GM06990 (cell line): ENCODE measurements around the gene CCDC30.

Source experiments
- DNase-seq: peaks from one replicate; pipeline ENCODE4 v3.0.0-alpha.2; 2011; ENCODE audit not compliant: insufficient read length; ENCODE audit errors: extremely low read depth
- H3K27me3 ChIP-seq: replicated peaks from 2 replicates; pipeline ENCODE4 v1.6.0; 2011; ENCODE audit warnings: low read length; ENCODE audit not compliant: control insufficient read depth, insufficient read depth
- H3K36me3 ChIP-seq: 2 replicates; pipeline ENCODE4 v1.5.1; 2011; ENCODE audit warnings: low read length; ENCODE audit not compliant: control insufficient read depth, insufficient read depth
- H3K4me3 ChIP-seq: replicated peaks from 2 replicates; pipeline ENCODE4 v1.5.1; 2011; ENCODE audit warnings: low read depth, mild to moderate bottlenecking, control low read depth, low read length
- CTCF ChIP-seq: IDR thresholded peaks from 2 replicates; pipeline ENCODE4 v1.5.1; 2011; ENCODE audit warnings: low read length, control low read depth, mild to moderate bottlenecking, inconsistent platforms; ENCODE audit not compliant: insufficient read depth, poor library complexity, severe bottlenecking

The CCDC30 gene

GRCh38 chr1:42557230-42557851, 94.3 kb downstream of the CCDC30 start:
- no peak for DNase-seq
- no peaks in the 10 kb centered on the region for H3K36me3 ChIP-seq
- H3K27me3 ChIP-seq: no peaks in the 10 kb centered on the region
- no peak for TF ChIP-seq CTCF
- H3K4me3 ChIP-seq: no peak overlapping the region

GRCh38 chr1:42567038-42567437, 104.0 kb downstream of the CCDC30 start:
- Histone ChIP-seq H3K36me3 (no peaks in the 10 kb centered on the region), H3K27me3 (no peaks in the 10 kb centered on the region), H3K4me3 (no peak overlapping the region)
- no peak for TF ChIP-seq CTCF
- DNase-seq: no peak

GRCh38 chr1:42576935-42577334, 113.8 kb downstream of the CCDC30 start:
- Histone ChIP-seq H3K36me3 (no peaks in the 10 kb centered on the region), H3K4me3 (no peak overlapping the region), H3K27me3 (no peaks in the 10 kb centered on the region)
- no peak for DNase-seq
- TF ChIP-seq CTCF: no peak

- DNase-seq: peak; percentile 8
- no peak for TF ChIP-seq CTCF
Observed at GRCh38 chr1:42586016-42586415, 122.9 kb downstream of the CCDC30 start.

GRCh38 chr1:42587753-42588152, 124.7 kb downstream of the CCDC30 start:
- DNase-seq: no peak
- H3K27me3 ChIP-seq: no peaks in the 10 kb centered on the region
- H3K36me3 ChIP-seq: no peaks in the 10 kb centered on the region
- no peak overlapping the region for H3K4me3 ChIP-seq
- TF ChIP-seq CTCF: no peak

More at GRCh38 chr1:42586016-42586415, 122.9 kb downstream of the CCDC30 start:
- no peak overlapping the region for H3K4me3 ChIP-seq
- no peaks in the 10 kb centered on the region for H3K27me3 ChIP-seq
- H3K36me3 ChIP-seq: no peaks in the 10 kb centered on the region

- H3K36me3 ChIP-seq: no peaks in the 10 kb centered on the region
- H3K4me3 ChIP-seq: no peak overlapping the region
- DNase-seq: no peak
- no peak for TF ChIP-seq CTCF
- no peaks in the 10 kb centered on the region for H3K27me3 ChIP-seq
Observed at GRCh38 chr1:42592811-42593210, 129.7 kb downstream of the CCDC30 start.
